Measurements from ENCODE around the gene WDR73.
A peak's percentile ranks its signal among the peaks of the same experiment; 100 is the strongest.
"Not testable (repeated sequence)": the region's sequence is repeated elsewhere in the genome, so short reads cannot be mapped to it uniquely, and the experiment has no call there.

WDR73 gene

GRCh38 chr15:84690342-84690741 lies 36.3 kb upstream of the WDR73 start:
- POLR2A ChIA-PET (ENCODE audit: low non-redundant PET) = no interaction called here
- CTCF ChIA-PET = no interaction called here
- TF ChIP-seq CTCF (conservative IDR thresholded peaks at IDR 0.05; ENCODE audit: low read depth) = no peak
- no peak overlapping the region for H3K27ac ChIP-seq
- no peak for DNase-seq (ENCODE audit: low spot score)

GRCh38 chr15:84689858-84690257 lies 35.8 kb upstream of the WDR73 start:
- no peak overlapping the region for H3K27ac ChIP-seq
- DNase-seq (ENCODE audit: low spot score) = no peak
- TF ChIP-seq CTCF (conservative IDR thresholded peaks at IDR 0.05; ENCODE audit: low read depth) = no peak
- ChIA-PET POLR2A (ENCODE audit: low non-redundant PET) (no interaction called here), CTCF (no interaction called here)

DNA sequence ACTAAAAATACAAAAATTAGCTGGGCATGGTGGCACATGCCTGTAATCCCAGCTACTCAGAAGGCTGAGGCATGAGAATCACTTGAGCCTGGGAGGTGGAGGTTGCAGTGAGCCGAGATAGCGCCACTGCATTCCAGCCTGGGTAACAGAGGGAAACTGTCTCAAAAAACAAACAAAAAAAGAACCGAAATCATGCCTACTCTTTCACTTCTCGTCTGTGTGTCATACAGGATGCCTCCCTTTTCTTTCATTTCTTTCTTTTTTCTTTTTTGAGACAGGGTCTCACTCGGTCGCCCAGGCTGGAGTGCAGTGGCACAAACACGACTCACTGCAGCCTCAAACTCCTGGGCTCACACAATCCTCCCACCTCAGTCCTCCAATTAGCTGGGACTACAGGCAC lies 32.4 kb upstream of the WDR73 start:
- DNase-seq (ENCODE audit: low spot score); CTCF ChIA-PET: not testable (repeated sequence)
- H3K27ac ChIP-seq = peak overlapping the region; percentile 74
- POLR2A ChIA-PET (ENCODE audit: low non-redundant PET) = interaction anchor here (0.7 kb wide), 1 partner anchor 49 kb away, joined by 6 read pairs; no protein-coding TSS in a partner anchor

DNA sequence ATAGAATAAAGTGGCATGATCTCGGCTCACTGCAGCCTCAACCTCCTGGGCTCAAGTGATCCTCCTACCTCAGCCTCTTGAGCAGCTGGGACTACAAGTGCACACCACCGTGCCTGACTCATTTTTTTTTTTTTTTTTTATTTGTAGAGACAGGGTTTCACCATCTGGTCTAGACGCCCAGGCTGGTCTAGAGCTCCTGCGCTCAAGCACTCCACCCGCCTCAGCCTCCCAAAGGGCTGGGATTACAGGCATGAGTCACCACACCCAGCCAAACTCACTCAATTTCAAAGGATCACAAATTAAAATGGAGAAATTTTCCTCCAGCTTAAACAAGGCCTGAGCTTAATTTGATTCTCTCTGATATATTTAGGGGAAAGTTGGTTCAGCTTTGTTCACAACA lies 31.2 kb upstream of the WDR73 start:
- DNase-seq (ENCODE audit: low spot score) = peak; percentile 45
- POLR2A ChIA-PET (ENCODE audit: low non-redundant PET) = interaction anchor here (0.5 to 0.6 kb wide), 2 partner anchors 27 to 98 kb away, joined by 3 read pairs; partner anchors contain the start of gene NMB
- no peak for TF ChIP-seq CTCF (conservative IDR thresholded peaks at IDR 0.05; ENCODE audit: low read depth)
- CTCF ChIA-PET = interaction anchor here (0.7 kb wide), 1 partner anchor 241 kb away, joined by 3 read pairs; no protein-coding TSS in a partner anchor
- H3K27ac ChIP-seq = peak overlapping the region; percentile 74

DNA sequence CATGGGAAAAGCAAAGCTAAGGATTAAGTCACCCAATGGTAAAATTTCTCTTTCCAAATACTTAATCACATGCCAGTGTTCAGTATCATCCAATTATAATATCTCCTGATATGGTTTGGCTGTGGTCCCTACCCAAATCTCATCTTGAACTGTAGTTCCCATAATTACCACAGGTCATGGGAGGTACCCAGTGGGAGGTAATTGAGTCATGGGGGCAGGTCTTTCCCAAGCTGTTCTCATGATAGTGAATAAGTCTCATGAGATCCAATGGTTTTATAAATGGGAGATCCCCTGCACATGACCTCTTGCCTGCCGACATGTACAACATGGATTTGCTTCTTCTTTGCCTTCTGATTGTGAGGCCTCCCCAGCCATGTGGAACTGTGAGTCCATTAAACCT lies 30.0 kb upstream of the WDR73 start:
- ChIA-PET POLR2A (ENCODE audit: low non-redundant PET) (no interaction called here), CTCF (interaction anchor here (0.6 kb wide), 1 partner anchor 1912 kb away, joined by 3 read pairs; no protein-coding TSS in a partner anchor)
- DNase-seq (ENCODE audit: low spot score) = no peak
- TF ChIP-seq CTCF (conservative IDR thresholded peaks at IDR 0.05; ENCODE audit: low read depth) = no peak
- H3K27ac ChIP-seq = no peak overlapping the region

DNA sequence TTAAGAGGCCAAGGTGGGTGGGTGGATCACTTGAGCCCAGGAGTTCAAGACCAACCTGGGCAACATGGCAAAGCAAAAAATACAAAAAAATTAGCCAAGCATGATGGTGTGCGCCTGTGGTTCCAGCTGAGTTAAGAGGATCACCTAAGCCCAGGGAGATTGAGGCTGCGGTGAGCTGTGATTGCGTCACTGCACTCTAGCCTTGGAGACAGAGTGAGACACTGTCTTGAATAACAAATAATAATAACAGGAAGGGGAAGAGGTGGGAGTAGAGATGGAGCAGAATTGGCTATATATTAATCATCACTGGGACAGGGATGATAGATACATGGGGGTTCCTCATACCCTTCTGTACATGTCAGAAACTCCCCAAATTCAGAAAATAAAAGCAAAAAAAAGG lies 27.7 kb upstream of the WDR73 start:
- CTCF ChIA-PET = no interaction called here
- no peak overlapping the region for H3K27ac ChIP-seq
- no peak for DNase-seq (ENCODE audit: low spot score)
- POLR2A ChIA-PET (ENCODE audit: low non-redundant PET) = no interaction called here
- no peak for TF ChIP-seq CTCF (conservative IDR thresholded peaks at IDR 0.05; ENCODE audit: low read depth)

DNA sequence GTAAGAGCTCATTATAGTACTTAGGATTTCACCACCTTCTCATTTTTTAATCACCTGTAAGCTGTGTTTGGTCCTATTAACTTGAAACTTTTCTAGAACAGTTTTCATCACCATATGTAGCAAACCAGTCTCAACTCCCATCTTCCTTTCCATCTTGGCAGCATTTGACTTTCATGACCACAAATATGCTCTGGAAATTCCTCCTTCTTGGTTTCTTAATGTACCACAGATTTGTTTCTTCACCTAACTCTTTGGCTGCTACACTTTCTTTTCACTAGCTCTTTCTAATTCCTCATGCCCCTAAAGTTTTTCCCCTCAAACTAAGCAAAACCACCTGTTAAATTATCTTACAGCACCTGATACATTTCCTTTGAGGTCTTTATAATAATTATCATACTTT lies 17.1 kb upstream of the WDR73 start:
- no peak for DNase-seq (ENCODE audit: low spot score)
- POLR2A ChIA-PET (ENCODE audit: low non-redundant PET) = no interaction called here
- no peak for TF ChIP-seq CTCF (conservative IDR thresholded peaks at IDR 0.05; ENCODE audit: low read depth)
- CTCF ChIA-PET = interaction anchor here (1.1 kb wide), 1 partner anchor 11 kb away, joined by 3 read pairs; no protein-coding TSS in a partner anchor
- H3K27ac ChIP-seq = no peak overlapping the region
